ENCODE measurements around the gene HNRNPAB.
"Not testable (repeated sequence)": the region's sequence is repeated elsewhere in the genome, so short reads cannot be mapped to it uniquely, and the experiment has no call there.

The HNRNPAB gene

DNA sequence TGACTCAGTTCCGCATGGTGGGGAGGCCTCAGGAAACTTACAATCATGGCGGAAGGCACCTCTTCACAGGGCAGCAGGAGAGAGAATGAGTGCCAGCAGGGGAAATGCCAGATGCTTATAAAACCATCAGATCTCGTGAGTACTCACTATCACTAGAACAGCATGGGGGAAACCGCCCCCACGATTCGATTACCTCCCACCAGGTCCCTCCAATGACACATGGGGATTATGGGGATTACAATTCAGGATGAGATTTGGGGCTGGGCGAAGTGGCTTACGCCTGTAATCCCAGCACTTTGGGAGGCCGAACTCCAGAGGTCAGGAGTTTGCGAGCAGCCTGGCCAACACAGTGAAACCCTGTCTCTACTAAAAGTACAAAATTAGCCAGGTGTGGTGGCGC, 6.2 kb upstream of the HNRNPAB start:
- FAIRE-seq, result not testable (repeated sequence)

DNA sequence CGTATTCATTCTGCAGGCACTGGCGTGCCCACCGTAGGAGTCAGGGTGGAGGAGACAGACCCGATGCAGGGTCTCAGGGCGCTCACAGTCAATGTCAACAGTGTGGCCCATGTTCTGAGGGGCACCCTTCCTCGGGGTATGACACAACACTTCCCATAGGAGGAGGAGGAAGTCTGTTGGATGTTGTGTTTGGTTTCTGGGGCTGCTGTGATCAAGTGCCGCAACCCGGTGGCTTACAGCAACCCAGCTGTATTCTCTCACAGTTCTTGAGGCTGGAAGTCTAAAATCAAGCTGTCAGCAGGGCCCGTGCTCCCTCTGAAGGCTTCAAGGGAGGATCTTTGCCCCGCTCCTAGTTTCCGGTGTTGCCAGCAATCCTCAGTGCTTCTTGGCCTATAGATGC, 5.6 kb upstream of the HNRNPAB start:
- FAIRE-seq, result no peak

DNA sequence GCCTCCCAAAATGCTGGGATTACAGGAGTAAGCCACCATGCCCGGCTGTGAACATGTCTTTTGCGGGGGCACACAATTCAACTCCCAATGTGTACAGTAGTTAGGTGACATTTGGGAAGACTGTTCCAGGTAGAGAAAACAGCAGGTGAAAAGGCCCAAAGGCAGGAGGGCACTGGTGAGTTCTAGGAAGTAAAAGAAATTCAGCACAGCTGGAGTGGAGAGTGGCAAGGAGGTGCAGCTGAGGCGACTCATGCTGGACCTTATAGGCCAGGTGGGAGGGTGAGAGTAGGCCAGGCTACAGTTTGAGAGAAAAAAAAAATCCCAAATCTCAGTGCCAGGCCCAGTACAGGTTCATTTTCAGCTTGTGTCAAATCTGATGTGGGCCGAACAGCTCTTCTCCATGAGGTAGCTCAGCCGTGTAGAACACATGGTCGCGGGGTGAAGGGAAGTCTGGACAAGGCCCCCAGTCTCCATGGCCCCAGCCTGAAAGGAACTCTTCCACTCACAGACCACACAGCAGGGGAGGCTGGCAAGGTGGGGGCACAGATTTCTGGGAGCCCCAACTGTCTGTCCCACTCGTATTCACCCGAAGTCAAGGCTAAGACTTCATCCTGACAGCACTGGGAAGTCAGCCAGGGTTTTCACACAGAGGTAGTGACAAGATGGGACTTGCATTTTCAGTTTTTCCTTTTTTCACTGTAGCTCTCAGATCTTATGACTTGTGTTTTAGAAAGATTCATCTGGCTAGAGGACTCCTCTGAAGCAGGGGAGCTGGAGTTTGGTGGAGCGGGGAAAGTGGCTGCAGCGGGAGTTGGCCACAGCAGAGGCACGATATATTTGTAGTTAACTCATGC, 4.5 kb upstream of the HNRNPAB start:
- FAIRE-seq, result no peak

DNA sequence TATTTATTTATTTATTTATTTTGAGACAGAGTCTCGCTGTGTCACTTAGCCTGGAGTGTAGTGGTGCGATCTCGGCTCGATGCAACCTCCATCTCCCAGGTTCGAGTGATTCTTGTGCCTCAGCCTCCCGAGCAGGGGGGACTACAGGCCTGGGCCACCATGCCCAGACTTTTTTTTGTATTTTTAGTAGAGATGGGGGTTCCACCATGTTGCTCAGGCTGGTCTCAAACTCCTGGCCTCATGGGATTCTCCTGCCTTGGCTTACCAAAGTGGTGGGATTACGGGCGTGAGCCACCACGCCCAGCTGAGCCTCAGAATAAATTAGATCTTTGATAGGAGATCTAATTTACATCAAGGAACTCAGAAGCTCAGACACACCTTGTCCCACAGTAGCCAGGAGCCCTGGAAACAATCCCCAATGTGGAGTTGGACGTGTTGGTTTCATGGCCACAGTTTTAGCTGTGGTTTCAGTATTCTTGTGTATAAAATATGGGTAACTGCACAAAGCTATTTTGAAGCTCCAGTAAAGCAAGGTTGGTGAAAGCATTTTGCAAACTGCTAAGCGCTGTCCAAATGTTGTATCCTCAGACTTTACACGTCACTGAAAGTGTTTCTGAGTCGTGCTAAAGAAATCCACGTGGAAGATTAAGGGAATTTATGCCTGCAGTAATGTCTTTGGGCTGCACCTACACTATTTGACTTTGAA, 3.0 kb upstream of the HNRNPAB start:
- no peak for FAIRE-seq

DNA sequence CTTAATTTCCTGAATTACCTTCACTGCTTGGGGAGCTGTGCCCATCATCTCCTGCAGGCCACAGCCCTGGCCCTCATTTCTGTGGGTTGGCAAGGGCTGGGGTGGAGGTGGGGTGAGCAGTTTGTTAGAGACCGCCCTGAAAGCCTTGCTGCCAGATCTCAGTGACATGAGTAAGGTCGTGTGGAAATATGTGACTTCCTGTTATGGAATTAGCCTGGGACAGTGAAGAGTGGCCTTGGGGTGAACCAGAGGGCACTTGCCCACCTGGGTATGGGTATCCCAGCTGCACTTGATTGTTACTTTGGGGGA, 2.5 kb upstream of the HNRNPAB start:
- no peak for FAIRE-seq

DNA sequence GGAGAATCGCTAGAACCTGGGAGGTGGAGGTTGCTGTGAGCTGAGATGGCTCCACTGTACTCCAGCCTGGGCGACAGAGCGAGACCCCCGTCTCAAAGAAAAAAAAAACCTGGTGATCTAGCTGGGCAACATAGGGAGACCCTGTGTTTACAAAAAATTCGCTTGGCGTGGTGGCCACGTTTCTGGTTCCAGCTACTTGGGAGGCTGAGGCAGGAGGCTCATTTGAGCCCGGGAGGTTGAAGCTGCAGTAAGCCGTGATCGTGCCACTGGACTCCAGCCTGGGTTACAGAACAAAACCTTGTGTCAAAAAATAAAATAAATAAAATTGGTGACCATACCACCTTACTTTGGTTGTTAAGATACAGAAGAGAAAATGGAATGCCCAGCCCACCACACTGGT, 1.8 kb upstream of the HNRNPAB start:
- FAIRE-seq, result no peak

DNA sequence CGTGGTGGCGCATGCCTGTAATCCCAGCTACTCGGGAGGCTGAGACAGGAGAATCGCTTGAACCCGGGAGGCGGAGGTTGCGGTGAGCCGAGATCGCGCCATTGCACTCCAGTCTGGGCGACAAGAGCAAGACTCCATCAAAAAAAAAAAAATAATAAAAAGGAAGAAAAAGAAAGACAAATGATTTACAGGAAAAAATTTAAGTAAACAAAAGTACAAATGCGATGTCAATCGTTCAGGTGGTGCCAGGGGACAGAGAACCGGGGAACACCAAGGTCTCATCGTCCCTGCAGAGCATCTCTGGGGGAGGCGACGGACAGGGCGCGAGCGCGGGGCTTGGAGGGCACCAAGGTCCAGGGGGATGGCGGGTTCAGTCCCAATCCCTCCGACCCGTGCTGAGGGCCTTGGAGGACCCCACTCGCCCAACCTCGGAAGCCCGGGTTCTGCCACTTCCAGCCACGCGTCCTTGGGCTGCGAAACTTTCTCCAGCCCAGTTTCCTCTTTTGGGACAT, 607 bp upstream of the HNRNPAB start:
- FAIRE-seq, result no peak

DNA sequence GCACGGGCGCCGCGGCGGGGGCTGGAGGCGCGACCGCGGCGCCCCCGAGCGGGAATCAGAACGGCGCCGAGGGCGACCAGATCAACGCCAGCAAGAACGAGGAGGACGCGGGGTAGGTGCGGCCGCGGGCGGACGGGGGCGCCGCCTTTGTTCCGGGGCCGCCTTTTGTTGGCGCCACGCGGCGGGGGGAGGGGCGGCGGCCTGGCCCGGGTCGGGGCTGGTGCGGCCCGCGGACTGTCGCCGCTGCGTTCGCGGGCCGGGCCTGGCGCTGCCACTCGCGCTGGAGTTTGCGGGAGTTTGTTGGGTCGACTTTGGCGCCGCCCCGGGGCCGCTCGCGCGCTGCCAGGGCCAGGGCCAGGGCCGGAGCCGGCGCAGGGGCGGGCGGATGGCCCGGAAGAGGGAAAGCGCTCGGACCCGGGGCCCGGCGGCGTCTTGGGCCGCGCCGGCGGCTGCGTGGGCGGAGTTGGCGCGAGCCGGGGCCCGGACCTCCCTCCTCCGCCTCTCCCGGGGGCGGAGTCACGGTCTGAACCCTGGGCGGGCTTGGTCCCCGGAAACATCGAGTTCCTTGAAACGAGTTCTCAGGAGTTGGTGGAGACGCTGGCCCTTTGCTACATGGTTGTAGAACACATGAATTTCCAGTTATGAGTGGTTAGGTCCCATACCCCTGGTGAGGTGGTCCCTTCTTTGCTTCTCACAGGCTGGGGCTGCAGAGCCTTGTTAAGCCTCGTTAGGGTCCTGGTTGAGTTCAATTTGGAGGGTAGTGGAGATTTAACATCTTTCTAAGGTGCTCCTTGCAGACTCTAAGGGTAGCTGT, 809 bp downstream of the HNRNPAB start:
- FAIRE-seq, result no peak

DNA sequence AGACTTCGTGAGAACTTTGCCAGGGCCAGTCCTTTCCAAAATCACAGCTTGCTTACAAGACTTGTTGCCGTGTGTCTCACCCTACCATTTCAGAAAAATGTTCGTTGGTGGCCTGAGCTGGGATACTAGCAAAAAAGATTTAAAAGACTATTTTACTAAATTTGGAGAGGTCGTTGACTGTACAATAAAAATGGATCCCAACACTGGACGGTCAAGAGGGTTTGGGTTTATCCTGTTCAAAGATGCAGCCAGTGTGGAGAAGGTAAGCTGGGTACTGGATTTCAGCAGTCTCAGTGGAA, 1.4 kb downstream of the HNRNPAB start:
- no peak for FAIRE-seq

DNA sequence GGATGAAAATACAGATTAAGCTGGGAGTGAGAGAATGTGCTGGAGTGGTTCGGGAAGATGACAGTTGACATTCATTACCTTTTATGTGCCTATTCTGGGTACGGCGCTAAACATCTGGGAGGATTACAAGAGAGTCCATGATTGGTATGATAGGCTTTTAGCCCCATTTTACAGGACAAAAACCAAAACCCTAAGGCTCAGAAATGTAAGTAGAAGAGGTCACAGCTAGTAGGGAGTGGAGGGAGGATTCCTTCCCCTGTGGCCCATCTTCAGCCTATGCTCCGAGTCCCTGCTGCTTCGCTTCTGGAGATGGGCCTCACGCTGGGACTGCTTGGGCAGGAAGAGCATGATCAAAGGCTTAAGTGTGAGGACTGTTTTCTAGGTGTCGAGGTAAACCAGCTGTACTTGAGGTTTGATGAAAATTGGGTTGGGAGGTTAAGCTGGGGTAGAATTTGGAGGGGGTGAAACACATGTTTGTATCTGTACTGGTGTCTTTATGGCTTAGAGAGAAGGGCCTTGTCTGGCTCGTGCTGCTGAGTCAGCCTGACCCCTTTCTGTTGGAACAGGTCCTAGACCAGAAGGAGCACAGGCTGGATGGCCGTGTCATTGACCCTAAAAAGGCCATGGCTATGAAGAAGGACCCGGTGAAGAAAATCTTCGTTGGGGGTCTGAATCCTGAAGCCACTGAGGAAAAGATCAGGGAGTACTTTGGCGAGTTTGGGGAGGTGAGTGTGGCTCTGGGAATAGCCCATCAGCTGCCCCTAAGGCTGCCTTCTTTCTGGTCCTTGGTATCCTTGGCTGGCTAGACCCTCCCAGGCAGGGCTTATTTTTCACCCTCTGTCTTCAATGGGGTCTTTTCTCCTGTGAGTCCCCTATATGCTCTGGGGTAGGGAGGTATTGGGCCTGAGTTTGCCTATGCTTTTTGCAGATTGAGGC, 2.1 kb downstream of the HNRNPAB start:
- no peak for FAIRE-seq

DNA sequence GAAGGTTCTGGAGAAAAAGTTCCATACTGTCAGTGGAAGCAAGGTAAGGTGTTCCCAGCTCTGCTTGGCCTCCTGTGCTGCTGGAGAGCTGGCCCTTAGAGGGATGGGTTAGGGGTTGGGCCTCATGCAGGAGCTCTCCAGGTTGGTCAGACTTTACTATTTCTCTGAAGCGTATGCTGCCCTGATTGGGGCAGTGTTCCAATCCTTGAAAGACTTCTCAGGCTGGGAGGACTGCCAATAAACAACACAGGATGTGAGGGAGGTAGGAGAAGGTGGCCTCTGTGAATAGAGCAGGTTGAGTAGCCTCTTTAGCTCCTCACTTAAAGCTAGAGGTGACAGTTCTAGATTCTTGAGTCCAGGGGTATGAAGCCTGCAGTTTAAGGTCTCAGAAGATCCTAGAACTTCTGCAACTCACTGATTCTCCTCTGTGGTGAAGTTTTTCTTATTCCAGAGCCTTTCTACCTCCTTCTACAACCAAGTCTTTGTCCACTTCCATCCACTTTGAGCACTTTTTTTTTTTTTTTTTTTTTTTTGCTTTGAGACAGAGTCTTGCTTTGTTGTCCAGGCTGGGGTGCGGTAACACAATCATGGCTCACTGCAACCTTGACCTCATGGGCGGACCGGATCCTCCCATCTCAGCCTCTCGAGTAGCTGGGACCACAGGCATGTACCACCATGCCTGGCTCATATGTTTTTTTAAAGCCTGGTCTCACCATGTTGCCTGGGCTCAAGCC, 3.0 kb downstream of the HNRNPAB start:
- no peak for FAIRE-seq

DNA sequence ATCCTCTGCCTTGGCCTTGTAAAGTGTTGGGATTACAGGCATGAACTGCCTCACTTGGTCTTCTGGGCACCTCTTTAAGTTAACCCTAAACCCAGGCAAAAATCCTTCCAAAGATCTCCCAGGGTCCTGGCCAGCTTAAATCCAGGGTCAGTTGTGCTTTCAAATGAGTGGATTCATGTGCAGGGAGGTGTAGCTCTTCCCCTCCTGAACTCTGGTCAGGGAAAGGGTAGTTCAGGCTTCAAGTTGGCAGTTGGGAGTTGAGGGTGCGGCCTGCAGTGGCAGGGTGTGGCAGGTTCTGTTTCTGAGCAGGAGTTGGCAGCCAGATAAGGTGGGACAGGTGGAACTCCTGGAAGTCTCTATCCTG, 3.6 kb downstream of the HNRNPAB start:
- no peak for FAIRE-seq

DNA sequence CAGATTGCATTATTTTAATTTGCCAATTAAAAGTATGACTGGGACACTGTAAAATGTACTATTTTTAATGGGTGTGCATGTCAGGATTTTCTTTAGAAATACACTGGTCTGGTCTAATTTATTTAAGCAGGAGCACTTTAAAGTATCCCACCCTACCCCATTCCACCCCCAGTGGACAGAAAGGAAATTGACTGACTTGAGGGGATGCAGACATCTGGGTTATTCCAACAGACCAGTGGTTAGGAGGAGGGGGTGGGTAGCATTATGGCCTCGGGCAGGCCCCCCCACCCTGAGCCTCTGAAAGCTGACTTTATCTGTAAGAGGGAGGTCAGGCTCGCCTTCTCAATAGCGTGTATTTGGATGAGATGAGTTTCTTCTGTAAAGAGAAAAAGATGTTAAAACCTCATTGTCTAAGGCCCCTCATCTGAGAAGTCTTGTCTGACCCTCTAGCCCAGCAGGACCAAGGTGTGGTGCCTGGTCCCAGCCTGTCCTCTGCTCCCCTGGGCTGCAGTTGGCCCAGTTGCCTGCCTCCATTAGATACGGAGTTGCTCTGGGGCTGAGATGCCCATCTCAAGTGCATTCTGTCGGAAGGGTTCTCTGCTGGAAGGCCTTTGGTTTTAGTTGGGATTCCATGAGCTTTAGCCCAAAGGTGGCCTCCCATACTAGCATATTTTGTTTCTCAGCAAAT, 4.4 kb downstream of the HNRNPAB start:
- no peak for FAIRE-seq

DNA sequence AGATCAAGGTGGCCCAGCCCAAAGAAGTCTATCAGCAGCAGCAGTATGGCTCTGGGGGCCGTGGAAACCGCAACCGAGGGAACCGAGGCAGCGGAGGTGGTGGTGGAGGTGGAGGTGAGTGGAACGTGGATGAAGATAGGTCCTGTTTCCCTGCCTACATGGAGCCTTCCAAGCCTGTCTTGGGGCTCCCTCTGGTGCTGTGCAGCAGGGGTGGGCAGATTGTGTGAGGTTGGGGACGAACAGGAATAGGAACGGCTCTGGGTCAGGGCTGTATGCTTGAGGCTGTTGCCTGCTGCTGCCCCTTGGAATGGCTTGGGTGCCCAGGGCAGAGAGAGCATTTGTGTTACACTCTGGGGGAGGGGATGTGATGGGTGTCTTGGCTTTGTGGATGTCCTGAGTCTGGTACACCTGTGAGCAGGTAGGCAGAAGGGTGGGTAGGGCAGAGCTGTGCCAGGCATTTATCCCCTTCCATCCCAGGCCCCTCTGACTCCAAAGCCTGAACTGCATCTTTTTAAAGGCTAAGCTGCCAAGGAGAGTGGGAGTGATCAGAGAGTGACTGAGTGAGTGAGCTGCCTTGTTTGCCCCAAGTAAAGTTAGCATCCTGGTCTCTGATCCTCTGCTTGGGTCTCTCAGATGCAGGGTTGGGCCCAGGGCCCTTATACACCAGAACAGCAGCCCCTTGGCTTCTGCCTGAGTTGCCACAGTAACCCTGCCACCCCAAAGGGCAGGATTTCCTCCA, 5.2 kb downstream of the HNRNPAB start:
- FAIRE-seq, result no peak

DNA sequence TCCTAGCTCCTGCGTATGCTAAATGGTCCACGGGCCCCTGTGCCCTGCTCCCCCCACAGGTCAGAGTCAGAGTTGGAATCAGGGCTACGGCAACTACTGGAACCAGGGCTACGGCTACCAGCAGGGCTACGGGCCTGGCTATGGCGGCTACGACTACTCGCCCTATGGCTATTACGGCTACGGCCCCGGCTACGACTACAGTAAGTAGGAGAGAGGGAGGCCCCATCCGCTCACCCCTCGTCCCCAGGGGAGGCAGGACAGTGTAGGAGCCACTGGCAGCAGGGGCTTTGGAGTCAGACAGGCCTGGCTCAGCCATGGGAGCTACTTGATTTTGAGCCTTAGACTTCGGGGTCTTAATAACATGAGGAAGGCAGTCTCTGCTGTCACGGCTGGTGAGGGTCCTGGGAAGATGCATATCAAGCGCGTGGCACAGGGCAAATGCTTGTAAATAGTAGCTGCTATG, 5.8 kb downstream of the HNRNPAB start:
- no peak for FAIRE-seq

DNA sequence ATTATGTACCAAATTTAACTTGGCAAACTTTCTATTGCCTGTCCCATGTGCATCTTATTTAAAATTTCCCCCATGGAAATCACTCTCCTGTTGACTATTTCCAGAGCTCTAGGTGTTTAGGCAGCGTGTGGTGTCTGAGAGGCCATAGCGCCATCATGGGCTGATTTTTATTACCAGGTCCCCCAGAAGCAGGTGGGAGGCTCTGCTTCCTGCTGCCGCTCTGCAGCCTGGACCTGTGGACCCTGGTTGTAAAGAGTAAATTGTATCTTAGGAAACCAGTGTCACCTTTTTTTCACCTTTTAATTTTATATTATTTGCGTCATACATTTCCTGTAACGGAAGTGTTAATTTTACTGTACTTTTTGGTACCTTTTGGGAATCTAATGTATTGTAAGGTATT, 6.4 kb downstream of the HNRNPAB start:
- no peak for FAIRE-seq

DNA sequence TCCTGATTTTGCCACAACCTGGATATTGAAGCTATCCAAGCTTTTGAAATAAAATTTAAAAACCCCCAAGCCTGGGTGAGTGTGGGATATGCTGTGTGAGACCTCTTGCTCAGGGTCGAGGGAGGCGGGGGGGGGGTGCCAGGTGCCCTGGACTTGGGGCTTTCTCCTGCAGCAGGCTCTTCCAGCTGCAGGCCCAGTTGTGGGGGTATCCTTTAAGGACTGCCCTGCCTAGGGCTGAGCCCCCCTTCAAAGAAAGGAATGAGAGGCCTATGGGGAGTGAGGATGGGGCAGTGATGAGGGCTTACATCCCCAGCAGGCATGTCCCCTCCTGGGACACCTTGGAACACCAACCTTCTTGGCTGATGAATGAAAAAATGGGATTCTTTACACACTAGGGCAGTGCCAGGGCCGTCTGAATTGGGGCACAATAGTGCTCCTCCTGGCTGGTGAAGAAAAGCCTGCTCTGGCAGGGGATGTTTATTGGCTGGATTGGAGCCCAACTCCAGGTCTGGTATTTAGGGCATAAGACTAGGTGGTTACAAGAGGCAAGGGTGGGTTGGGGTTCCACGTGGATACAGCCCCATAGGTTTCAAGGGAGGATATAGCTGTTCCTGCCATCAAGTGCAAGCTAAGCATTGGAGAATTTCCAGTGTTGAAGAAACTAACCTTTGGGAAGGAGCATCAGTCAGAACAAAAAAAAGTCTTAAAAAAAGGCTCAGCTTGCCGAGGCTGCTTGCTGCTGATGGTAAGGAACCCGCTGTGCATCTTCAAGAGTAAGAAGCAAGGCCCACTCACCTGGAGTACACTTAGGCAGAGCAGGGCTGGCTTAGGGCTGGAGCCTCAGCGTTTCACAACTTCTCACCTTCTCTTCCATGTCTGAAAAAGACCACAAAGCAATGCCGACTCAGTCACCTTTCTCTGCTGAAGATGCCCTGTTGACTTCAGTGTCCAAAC, 7.0 kb downstream of the HNRNPAB start:
- no peak for FAIRE-seq

DNA sequence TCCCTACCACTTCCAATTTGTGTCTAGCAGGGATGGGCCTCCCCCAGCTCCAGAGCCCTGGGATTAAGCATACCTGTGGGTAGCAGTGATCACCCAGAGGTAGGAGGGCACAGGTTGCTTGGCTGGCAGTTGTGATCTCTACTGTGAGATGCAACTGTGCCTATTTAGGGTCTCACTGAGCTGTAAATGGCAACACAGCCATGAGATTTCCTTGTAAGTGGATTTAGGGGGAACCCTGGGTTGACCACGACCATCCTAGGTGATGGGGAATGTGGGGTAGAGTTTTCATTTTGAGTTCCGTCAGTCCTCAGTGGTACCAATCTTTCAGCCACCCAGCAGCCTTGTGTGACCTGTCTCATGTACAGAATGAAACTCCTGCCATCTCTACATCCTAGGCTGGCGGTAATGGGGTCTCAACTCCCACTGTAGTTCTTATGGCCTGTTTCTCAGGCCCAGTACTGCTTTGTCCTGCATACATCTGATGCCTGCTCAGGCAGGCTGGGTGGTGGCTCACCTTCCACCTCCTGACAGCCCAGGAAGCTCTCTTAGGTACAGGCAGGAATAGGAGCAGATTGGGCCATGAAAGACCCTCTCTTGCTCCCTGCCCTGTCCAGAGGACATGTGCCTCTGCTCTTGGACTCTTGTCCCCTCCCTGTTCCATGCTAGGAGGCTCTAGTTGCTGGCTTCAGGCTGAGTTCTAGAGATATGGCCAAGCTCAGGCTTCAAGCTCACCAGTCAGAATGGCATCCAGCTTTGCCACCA, 8.1 kb downstream of the HNRNPAB start:
- FAIRE-seq, result no peak
